Inflammatory macrophage (primary cell): ENCODE data around the gene FABP6.
A peak's percentile ranks its signal among the peaks of the same experiment; 100 is the strongest.

ENCODE experiments used
- DNase-seq, 2 donors: peaks; one replicate each; pipeline ENCODE4 v3.0.0-alpha.2; 2020 to 2022

FABP6 gene

DNA sequence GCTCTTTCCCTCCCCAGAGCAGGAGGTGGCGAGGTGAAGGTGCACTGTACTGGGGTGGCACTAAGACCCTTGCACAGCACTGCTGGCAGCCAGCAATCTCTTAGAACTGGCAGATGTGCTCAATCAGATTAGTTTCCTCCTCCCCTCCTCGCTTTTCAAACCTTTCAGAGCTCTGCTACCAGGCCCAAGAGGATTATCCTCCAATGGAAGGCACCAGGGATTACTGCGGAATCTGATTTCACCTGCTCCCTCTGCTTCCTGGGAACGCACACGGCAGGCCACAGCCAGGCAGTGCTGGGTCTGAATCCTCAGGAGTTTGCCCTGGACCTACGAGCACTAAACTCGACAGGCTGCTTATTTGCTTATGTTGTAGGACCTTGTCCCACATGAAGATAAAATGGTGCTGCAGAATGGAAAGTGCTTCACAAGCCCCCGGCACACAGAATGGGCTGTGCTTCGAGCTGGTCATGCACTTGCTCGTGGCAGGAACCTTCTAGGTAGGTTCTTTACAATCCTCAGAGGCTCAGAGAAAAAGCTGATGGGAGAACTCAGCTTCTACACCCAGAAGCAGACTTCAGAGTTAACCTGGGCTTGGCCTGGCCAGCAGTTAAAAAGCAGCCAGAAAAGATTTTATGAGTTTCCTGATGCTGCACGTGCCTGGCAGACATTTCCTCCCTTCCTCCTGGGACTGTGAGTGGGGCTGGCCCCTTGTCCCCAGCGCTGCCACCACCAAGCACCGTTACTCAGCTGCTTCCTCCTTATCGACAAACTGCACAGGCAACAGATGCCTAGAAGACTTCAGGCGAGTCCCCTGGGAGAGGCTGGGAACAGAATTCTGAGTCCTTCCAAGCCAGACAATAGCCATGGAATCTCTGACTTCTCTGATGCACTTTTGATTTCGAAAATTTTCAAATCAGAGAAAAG, 33.1 kb downstream of the FABP6 start:
- DNase-seq: no peak

DNA sequence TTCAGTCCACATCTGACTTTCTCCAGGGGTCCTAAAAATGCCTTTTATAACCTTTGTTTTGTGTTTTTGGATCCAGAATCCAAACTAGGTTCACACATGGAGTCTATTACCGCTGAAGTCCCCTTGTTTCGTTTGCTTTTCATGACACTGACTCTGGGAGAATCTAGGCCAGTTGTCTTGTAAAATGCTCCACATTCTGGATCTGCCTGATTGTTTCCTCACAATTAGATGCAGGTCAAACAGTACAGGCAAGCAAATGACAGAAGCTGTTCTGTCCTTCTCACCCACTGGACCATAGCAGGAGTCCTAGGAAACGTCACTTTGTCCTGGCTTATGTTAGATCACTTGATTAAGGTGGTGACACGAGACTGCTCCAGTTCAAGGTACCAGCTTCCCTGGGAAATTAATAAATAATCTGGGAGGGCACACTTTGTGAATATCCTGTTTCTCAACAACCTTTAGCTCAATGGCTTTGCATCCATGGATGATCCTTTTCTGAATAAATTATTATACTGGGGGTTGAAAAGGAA, 34.1 kb downstream of the FABP6 start:
- no peak for DNase-seq

DNA sequence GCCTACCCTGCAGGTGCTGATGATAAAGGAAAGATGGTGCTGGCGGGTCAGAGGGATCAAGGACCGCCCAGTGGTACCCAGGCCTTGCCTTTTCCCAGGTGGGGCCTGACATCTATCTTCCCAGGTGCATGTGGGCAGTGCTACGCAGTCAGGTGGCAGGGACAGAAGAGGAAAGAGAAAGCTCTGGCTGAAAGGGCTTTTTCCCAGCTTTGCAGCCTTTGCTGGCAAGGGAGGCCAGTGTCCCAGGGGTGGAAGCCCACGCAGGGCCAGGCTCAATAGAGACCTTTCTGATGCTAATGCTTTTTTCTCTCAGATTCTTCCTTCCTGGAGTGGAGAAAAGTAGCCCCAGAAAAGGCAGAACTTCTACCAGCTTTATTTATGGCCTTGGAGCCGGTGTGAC, 36.7 kb downstream of the FABP6 start:
- no peak for DNase-seq

DNA sequence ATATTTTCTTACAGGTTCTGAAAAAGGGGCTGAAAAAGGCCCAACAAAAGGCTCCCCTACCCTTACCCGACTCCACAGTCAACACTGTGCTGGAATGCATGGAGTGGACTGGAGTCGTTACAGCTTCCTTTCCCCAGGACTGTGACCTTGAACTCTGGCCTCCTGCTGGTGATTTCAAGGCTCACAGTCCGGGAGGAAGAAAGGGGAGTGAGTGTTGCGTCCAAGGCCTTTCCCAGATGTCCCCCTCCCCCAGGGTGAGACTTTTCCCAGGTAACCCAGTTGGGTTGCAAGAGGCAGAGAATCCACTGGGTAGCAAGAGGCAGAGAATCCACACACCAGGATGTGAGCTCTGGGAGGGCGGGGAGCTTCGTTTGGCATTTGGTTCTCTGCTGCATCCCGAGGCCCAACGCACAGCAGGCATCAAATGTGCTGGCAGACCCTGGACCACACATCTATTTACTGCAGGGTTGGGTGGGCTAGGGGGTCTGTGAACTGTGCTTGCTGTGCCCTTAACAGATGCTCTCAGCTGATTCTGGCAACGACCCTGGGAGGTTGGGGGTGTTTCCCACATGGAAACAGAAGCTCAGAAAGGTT, 37.5 kb downstream of the FABP6 start:
- no peak for DNase-seq

DNA sequence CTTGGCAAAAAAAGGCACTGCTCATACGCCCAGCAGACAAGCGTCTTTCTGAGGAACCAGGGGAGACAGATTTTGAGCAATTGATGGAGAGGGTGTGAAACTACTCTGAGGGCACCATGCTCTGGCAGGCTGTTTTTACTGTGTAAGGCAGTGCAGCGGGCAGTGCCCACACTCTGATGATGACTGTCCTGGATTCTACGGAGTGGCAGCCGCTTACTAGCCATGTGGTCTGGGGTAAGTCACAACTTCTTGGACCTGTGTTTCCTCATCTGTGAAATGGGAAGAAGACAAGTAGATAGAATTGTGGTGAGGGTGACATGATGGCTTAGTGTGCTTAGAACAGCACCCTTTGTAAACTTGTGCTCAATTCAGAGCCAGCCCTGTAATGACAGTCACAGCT, 38.8 kb downstream of the FABP6 start:
- peak; percentile 43 to 61 for DNase-seq

DNA sequence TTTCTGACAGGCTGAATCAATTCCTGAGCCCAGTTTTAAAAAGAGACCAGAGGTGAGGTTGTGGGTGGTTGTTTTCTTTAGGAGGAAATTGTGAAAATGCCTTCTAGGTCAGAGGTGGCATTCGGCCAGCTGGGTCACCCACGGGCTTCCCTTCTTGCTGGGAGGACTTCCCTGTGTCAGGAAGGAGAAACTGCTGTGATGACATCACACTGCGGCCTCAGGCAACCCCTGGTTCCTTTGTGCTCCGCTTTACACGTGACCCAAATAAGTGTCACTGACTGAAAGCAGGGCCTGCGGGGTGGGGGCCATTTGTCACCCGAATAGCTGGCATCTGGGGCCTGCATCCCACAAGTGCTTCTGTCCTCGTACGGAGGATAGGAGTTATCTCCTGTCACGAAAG, 39.7 kb downstream of the FABP6 start:
- DNase-seq: peak; percentile 97 to 98

DNA sequence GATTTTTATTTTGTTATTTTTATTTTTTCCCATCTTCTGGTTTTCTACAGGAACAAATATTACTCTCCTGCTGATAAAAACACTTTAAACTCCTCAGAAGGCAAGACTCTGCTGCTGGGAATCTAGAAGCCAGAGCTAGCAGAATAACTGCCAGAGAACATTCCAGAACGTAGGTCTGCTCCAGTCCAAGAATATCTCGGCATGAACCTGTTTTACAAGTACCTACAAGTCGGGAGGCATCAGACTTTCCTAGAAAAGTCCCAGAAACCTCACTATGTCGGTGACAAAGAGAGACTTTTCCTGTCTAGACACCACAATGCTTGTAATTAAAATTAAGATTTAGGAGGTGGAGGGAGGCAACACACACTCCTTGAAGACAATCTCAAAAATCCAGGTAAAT, 41.4 kb downstream of the FABP6 start:
- no peak for DNase-seq

DNA sequence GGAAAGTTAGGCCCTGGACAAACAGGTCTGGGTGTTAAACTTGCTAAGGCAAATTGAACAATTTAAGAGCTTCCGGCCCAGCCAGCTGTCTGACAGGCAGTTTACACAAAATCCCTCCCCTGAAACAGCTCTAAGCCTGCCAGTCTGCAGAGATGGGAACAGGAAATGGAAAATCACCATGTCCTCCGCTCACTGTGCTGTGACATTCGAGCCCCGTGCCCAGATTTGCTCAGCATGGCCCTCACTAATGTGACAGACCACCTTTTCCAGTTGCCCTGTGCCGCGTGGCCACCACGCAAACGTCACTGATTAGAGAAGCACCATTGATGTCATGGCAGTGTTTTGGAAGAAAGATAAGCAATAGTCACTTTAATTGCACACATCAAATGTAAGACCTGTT, 42.1 kb downstream of the FABP6 start:
- DNase-seq: no peak

DNA sequence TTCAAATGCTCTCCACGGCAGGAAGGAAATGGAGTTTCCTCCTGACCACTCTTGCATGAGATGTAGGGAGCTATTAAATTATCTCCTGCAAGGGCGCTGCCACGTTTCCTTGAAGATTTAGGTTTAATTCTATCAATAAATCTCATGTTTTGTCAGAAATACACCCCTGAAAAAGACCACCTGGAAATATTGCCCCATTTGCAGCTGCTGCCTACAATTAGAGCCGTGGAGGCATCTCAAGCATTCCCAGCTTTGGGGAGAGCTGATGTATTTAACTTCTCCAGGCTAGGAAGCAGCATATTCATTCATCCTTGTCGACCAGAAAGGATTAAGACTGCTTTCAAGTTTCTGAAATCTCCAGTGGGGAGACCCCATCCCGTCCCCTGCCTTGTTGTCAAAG, 42.5 kb downstream of the FABP6 start:
- no peak for DNase-seq

DNA sequence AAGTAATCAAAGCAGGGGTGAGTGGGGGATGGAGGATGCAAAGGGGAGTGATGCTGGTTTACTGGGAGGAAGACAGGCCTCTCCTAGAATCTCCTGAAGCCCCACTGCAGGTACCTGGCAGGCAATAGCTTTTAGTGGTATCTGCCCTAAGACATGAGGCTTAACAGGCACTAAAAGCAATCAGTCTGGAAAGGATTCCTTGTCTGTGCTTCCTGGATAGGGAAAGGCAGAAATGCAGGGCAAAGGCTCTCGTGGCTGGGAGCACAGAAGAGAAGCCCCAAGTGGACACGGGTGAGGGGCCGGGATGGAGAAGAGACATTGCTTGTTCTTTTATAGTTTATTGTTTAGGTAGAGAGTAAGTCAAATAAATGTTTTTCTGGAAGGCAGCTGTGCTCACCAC, 43.0 kb downstream of the FABP6 start:
- DNase-seq: no peak

DNA sequence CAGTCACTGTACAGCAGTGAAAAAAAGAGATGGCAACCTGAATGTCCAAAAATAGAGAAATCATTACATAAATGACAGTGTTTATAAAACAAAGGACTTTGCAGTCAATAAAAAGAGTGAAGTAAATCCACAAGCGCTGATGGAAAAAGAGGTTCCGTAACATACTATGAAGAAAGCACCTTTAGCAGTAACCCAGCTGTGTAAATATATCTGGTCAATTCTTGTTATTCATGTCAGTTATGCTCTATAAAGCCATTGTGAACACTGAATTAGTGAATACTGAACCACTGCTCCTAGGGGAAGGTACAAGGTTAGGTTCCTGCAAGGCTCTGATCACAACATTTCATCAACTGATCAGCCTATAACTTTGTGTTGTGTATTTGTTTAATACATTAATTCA, 43.6 kb downstream of the FABP6 start:
- no peak for DNase-seq

DNA sequence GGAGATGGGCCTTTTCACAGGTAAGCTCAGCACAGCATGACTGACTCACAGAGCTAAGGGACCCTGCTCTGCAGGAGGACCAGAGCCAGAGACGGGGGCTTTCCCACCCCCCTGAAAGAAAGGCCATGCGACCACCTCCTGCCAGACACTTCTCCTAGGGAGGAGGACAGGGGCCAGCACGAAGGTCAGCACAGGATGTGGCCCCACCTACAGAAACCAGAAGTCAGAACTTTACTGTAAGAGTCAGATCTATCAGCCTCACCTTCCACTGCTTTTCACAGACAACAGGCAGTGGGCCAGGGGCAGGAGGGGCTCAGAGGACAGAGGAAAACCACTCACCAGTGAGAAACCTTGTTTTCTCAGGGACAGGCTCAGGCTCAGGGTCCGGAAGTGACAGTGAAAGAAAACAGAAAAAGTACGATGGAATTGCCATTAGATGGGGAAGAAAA, 45.2 kb downstream of the FABP6 start:
- no peak for DNase-seq

DNA sequence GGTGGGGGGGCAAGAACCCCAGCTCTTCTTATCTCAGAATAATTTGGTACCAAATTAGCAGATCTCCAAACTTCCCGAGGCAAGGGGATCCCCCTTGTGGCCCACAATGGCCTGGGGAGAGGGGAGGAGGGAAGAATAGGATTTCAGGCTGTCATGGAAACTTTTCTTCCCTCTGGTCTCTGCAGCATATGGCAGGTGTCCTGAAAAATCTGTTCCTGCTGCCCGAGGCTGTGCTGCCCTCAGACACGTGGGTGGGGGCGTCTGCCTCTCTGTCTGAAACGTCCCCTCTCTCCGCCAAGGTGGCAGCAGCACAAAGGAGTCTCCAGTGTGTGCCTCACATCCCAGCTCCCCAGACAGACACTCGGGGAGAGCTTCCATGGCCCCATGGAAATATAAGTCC, 49.0 kb downstream of the FABP6 start:
- no peak for DNase-seq

DNA sequence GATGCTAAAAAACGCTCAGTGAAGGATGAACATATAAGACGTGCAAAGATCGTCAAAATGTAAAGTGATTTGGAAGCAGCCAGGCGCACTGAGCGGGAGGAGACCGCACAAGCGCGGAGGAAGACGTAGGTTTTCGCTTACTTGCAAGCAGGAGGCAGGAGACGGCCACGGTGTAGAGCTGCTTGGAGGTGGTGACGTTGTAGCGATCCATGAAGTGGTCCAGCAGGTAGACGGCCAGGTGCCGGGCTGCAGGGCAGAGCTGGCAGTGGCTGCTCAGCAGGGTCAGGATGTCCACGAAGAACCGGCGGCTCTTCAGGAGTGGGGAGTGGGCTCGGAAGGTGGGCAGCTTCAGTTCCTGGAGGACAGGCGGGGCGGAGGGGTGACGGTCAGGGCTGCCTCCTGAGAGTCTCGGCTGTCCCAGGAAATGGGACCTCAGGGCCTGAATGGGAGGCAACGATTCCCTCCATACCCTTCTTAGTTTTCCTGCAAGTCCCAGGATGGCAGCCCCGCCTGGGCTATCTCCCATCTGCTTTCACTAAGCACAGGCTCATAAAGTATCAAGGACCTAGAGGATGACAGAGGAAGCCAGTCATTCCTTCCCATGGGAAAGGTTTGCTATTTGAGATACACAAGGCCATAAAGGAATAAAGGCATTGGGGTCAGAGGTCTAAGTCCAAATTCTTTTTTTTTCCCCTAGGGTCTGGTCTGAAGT, 51.2 kb downstream of the FABP6 start:
- no peak for DNase-seq

DNA sequence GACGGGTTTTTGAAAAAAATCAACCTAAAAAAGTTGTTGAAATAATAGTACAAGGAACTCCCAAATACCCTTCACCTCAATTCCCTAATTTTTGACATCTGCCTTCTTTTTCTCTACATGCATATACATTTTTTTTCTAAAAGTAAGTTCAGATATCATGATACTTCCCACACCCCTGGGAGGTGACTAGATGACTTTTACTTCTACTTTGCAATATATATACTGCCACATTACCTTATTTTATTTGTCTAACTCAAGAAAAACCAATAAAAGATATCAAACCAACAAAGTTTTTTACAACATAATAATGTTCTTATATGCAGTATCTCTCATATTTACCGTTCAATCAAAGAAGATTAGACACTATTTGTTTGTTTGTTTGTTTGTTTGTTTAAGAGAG, 52.0 kb downstream of the FABP6 start:
- DNase-seq: no peak

DNA sequence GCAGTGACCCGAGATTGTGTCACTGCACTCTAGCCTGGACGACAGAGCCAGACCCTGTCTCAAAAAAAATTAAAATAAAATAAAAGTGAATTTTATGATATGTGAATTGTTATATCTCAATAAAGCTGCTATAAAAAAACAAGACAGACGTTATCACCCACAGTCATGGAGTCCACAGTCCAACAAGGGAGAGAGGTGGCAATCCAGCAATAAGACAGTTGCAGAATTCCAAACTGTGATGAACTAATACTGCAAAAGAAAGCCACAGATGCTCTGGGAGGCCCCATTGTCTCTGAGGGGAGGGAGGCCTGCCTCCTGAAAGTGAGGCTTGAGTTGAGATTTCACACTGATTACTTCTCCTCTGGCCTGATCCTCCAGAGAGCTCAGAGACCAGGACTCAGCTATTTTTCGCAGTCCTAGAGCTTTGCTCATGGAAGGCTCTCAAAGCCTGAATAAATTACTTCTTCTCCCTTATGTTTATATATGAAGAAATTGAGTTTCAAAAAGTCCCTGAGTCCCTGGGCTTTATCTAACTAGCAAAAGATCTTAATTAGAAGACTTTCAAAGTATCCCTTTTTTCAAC, 55.1 kb downstream of the FABP6 start:
- DNase-seq: no peak

DNA sequence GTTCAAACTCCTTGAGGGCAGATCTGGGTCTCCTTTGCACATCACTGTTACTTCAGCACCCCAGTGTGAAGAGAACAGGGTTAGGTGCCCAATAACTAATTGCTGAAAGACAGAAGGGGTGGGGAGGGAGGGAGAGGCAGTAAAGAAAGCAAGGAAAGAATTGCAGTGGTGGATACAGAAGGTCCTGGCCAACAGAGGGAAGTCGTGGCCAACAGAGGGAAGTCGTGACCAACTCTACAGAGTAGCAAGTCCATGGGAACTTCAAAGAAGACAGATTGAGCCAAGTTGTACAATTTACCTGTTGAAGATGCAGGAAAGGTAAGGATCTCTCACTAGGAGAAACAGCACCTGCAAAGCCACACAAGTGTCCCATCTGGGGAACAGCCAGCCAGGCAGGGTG, 56.0 kb downstream of the FABP6 start:
- DNase-seq: peak; percentile 6 to 39

DNA sequence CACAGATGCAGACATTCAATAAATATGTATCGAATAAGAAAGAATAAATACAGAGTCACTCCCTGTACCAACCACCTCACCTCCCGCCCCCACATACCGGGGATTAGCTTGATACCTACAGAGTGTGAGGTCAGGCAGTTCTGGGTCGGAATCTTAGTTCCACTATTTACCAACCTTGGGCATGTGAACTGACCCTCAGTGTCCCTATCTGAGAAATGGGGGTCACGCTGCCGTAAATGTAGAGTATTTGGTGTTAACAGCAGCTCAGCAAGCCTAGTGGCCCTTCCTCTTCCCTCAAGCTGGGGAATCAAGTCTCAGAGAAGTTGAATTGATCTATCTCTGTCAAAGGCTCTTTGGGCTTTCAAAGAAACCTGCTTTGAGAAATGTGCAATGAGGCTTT, 57.6 kb downstream of the FABP6 start:
- DNase-seq: no peak

DNA sequence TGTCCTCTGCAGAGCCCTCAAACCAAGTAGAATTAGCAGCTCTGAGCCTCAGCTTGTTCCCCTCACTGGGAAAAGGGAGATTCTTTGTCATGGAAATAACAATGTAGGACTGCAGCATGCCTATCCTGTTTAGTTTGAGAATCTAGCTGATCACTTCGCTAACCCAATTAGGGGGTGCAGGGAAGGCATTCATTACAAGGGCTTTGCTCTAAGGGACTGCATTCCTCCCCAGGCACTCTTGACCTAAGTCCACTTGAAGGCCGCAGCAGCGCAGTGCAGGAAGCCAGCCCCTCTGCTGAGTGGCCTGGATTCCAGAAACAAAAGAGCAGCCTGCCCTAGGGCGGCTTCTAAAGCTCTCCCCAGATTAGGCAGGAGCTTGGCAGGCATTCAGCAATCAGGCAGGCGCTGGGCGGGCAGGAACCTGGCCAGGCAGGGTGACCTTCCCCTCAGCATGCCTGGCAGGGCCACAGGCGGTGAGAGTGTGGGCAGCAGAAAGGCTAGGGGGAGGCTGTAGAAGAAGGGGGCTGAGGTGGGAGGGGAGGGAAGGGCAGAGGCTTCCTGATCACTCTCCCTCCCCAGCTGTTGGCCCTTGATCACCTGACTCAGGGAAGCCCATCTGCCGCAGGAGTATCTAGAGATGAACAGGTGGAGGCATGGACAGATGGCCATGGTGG, 58.2 kb downstream of the FABP6 start:
- no peak for DNase-seq
